Transverse colon (tissue), 3 donors: ENCODE measurements around the gene CCDC33.

Experiments used
- CTCF ChIP-seq, 5 experiments: fragments of 200-600 bp in 3 of 5; fragments of 450-650 bp in 2 of 5; sonication (generic) in 3 of 5; IDR thresholded peaks; 1 replicate in 2 of 5; 2 replicates in 3 of 5; pipeline ENCODE4 v1.5.1; 2016 to 2017; ENCODE audit warnings: antibody characterized with exemption in 5 of 5, inconsistent platforms in 3 of 5, mild to moderate bottlenecking in 2 of 5, moderate library complexity in 1 of 5
- POLR2A ChIP-seq: fragments of 450-650 bp; IDR thresholded peaks from one replicate; pipeline ENCODE4 v1.6.1; 2016; ENCODE audit warnings: antibody characterized with exemption, mild to moderate bottlenecking, moderate library complexity

- TF ChIP-seq CTCF (IDR thresholded peaks at IDR 0.05) (no peak), POLR2A (no peak)
Observed at GRCh38 chr15:74192751-74193150, 43.4 kb upstream of the CCDC33 start.
